AG04450 (cell line): ENCODE results near the gene SPSB4. TPM values are rescaled to one million over a fixed set of nuclear protein-coding genes. Genes with fewer than 3 reads are reported as not detected.

Source experiments
- CTCF ChIA-PET: fragments of 300-600, 350-600 bp; formaldehyde crosslinking; extraction: SDS; loops from one replicate; lab custom pipeline; 2022; ENCODE audit warnings: antibody characterized with exemption, inconsistent platforms; lab: Charles Lee
- POLR2A ChIA-PET: fragments of 350-600 bp; formaldehyde crosslinking; extraction: SDS; loops from one replicate; lab custom pipeline; 2021; ENCODE audit warnings: antibody characterized with exemption, inconsistent platforms; lab: Yijun Ruan, JAX
- DNase-seq: peaks from one replicate; pipeline ENCODE4 v3.0.0-alpha.2; 2011; ENCODE audit warnings: low read depth, low spot score
- H3K27ac ChIP-seq: one replicate; pipeline ENCODE4 v1.5.1; 2012; ENCODE audit warnings: low read depth, low read length, control low read depth
- H3K27me3 ChIP-seq: one replicate; pipeline ENCODE4 v1.6.0; 2012; ENCODE audit warnings: low read length; ENCODE audit not compliant: control insufficient read depth, insufficient read depth
- H3K4me3 ChIP-seq: 2 replicates; pipeline ENCODE4 v1.5.1; 2011; ENCODE audit warnings: mild to moderate bottlenecking, low read depth, low read length, control low read depth
- H3K9me3 ChIP-seq: 2 replicates; pipeline ENCODE4 v1.5.1; 2012; ENCODE audit warnings: low read length; ENCODE audit not compliant: control insufficient read depth, insufficient read depth
- CTCF ChIP-seq: IDR thresholded peaks from 2 replicates; pipeline ENCODE4 v1.5.1; 2011; ENCODE audit warnings: low read depth, low read length, control low read depth, inconsistent platforms
- polyA plus RNA-seq: library from polyadenylated mRNA; depleted of rRNA; stranded (reverse); fragments of >200 nt; gene quantifications from 2 replicates; pipeline ENCODE4 v1.2.3, GENCODE V29; 2011; rRNA removed

Gene SPSB4
- polyA plus RNA-seq, 1 experiment: not detected

GRCh38 chr3:141193066-141193830, 142.1 kb downstream of the SPSB4 start:
- CTCF ChIA-PET: interaction anchor here (0.8 to 4.2 kb wide), 12 partner anchors 9 to 295 kb away, joined by 3 to 80 read pairs (median 8); partner anchors contain the start of gene PXYLP1
- no peak for TF ChIP-seq CTCF
- POLR2A ChIA-PET: no interaction called here

More at GRCh38 chr3:141193066-141193830, 142.1 kb downstream of the SPSB4 start:
- H3K4me3 ChIP-seq: no peak overlapping the region
- H3K9me3 ChIP-seq: no peaks in the 10 kb centered on the region
- no peak overlapping the region for H3K27ac ChIP-seq
- DNase-seq: no peak
- H3K27me3 ChIP-seq: peaks cover 19% of the 10 kb centered on the region

Other genes starting within 250 kb of the SPSB4 start
- gene SLC25A36, start 109.5 kb upstream of the SPSB4 start, polyA plus RNA-seq: 68.8 and 104 TPM in 2 replicates
- 20.0 and 21.7 TPM in 2 replicates for gene PXYLP1, start 180.5 kb downstream of the SPSB4 start, polyA plus RNA-seq